ENCODE data around the gene ACOX2. TPM values are rescaled to one million over a fixed set of nuclear protein-coding genes. Genes with fewer than 3 reads are reported as not detected.

The ACOX2 gene
- total and polyA plus RNA-seq, 10 of the 15 experiments (the other 5 are each of a cell fraction or from before 2014, with no cell fraction given), result 0.72 TPM; not detected in 9

DNA sequence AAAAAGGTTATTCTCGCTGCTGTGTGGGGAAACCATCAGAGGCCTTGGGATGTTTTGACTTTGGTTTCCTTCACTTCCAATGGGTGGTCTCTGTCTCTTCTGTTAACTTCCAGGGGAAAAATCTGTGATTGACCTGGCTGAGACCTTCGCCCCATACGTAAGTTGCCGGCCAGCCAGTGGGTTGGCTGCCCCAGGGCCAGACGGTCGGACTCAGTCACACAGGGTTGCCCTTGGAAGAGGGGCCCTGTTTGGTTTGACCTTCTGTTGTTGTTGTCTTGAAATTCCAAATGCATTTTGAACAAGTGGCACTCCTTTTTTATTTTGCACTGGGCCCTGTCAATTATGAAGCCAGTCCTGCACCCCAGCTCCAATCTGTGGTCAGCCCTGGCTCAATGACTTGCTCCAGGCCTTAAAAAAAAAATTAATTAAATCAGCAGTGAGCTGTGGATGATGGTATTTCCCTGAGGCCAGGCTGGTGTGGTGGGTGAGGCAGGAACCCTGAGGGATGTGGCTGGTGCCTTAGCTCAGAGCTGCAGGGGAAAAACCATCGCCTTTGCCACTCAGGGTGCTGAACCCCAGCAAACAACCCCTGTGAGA, 35.7 kb upstream of the ACOX2 start (continued):
- TF ChIP-seq, protein P1, sequence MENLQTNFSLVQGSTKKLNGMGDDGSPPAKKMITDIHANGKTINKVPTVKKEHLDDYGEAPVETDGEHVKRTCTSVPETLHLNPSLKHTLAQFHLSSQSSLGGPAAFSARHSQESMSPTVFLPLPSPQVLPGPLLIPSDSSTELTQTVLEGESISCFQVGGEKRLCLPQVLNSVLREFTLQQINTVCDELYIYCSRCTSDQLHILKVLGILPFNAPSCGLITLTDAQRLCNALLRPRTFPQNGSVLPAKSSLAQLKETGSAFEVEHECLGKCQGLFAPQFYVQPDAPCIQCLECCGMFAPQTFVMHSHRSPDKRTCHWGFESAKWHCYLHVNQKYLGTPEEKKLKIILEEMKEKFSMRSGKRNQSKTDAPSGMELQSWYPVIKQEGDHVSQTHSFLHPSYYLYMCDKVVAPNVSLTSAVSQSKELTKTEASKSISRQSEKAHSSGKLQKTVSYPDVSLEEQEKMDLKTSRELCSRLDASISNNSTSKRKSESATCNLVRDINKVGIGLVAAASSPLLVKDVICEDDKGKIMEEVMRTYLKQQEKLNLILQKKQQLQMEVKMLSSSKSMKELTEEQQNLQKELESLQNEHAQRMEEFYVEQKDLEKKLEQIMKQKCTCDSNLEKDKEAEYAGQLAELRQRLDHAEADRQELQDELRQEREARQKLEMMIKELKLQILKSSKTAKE (IDR thresholded peaks at IDR 0.05; ENCODE audit: low read depth, poor library complexity, severe bottlenecking), result no peak
- TF ChIP-seq IKZF2 (IDR thresholded peaks at IDR 0.05), result no peak
- no peak for TF ChIP-seq ZNF274 (IDR thresholded peaks at IDR 0.05; ENCODE audit: insufficient read depth, insufficient read length)
- no peak for TF ChIP-seq CHD1 (IDR thresholded peaks at IDR 0.05; ENCODE audit: low read depth, low read length)
- no peak for TF ChIP-seq POLR2AphosphoS2 (IDR thresholded peaks at IDR 0.05; ENCODE audit: low read depth, low read length)
- no peak for TF ChIP-seq RAD51 (IDR thresholded peaks at IDR 0.05)
- no peak for TF ChIP-seq RUNX3 (IDR thresholded peaks at IDR 0.05; ENCODE audit: low read length)
- no peak for TF ChIP-seq MYB (IDR thresholded peaks at IDR 0.05; ENCODE audit: borderline replicate concordance, low read depth, low read length)
- TF ChIP-seq YBX1 (IDR thresholded peaks at IDR 0.05), result no peak
- no peak for TF ChIP-seq CHD4 (IDR thresholded peaks at IDR 0.05)
- no peak for TF ChIP-seq TCF7 (IDR thresholded peaks at IDR 0.05; ENCODE audit: borderline replicate concordance)
- TF ChIP-seq NFYB (IDR thresholded peaks at IDR 0.05; ENCODE audit: insufficient read depth, low read depth, low read length), result no peak
